CD4-positive, alpha-beta T cell treated with Interferon gamma for 1 hour (primary cell): Measurements from ENCODE around the gene DENND1A.
"Not testable (repeated sequence)": the region's sequence is repeated elsewhere in the genome, so short reads cannot be mapped to it uniquely, and the experiment has no call there.

Experiments
- DNase-seq: peaks from one replicate; pipeline ENCODE4 v3.0.0-alpha.2; 2020

Gene DENND1A

DNA sequence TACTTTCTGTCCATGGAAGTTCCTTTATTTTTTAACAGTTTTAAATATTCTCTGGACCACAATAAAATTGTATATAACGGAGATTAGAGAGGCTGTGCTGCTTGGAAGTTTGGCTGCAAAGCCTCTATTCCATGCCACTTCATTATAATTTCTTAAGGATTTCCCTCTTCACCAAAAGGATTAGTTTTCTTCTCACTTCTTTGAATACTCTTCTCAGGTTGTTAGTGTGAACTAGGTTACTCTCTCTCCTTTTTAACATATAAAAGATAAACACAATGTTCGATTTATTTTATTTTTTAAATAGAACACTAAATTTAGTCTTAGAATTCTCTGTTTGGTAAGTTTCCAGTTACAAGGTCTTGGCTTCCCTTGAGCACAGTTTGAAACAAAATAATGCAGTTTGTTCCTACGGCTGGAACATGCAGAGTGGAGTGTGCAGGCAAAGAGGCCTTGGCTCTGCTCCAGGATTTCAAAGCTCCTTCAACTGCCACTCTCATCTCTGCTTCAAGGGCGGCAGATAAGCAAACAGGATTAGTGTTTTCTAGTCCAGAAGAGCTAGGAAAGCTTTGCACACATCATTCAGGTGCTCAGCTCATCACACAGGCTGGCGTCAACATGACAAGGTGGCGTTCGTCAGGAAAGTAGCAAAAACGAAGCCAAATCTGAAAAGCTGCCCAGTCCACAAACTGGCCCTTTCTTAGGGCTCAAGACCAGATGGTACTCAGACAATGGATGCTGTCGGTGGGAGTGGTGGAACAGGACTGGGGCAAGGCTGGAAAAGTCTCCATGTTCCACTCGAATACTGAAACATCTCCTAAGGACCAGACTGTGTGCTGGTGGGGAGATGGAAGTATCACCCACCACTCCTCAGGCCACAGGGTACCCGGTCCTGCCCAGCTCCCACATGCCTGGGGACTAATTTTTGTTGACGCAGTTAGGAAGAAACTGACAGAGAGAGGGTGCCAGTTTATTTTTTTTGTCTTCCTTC is 287.3 kb downstream of the DENND1A start:
- no peak for DNase-seq

DNA sequence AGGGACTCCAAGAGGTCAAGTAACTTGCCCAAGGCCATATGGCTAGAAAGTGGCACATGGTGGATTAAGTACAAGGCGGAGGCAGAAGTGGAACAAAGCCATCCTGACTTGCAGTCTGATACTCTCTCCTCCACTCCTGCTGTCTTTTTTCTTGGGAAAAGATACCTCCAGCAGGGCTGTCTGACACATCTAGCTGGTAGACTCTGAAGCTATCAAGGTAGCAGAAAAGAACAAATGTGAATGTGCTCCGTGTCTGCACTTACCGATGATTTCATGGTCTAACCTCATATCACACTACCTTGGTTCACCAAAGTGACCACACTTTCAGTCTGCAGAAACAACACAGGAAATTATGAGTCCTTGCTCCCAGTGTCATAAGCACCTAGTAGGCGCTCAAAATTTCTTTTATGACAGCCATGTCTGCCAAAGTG is 289.1 kb downstream of the DENND1A start:
- DNase-seq = no peak

DNA sequence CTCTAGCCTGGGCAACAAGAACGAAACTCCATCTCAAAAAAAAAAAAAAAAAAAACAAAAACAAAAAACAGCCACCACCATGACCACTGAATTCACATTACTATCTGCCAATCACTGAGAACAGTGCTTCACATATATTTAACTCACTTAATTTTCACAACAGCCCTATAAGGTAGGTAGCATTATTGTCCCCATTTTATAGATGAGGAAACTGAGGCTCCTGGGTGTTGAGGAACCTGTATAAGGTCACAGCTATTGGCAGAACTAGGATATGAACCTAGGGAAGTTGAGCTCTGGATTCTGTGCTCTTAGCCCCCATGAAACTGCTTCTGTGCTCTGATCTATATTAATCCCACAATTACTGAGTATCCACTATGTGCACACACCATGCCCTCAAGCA is 290.2 kb downstream of the DENND1A start:
- no peak for DNase-seq

DNA sequence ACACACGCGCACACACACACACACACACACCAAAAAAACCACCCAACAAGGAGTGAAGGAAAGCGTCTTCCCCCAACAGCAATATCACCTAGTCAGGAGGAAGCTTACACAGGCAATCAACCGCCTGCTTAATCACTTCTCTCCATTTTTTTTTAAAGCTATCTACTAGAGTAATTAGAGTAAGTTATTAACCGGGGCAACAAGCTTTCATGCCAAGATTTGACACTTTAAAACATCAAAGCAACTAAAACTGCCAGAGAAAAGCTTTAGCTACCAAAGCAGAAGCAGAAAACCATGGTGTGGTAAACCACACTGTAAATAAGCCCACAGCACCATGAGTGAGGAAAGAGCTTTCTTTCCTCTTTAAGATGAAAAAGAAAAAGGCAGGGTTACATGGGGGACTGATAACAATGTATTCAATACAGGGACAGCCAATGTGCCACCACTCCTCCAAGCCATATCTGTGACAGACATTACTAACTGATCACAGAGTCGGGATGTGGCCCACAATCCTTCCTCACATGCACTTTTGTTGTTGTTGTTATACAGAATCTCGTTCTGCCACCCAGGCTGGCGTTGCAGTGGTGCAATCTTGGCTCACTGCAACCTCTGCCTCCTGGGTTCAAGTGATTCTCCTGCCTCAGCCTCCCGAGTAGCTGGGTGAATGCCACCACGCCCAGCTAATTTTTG is 291.8 kb downstream of the DENND1A start:
- no peak for DNase-seq

DNA sequence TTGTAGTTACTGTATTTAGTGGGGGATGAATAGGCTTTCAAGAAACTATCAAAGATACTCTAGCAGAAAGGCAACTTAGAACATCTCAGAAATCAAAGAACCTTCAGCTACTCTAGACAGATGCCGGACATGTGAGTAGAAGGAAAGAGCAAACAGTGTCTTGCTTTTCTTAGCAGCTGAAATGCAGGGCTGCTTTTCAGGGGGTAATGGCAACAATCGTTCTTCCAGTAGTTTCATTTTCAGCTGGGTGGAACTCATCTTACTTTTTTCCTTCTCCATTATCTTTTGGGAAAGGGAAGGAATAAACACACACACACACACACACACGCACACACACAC is 292.4 kb downstream of the DENND1A start:
- DNase-seq = no peak

DNA sequence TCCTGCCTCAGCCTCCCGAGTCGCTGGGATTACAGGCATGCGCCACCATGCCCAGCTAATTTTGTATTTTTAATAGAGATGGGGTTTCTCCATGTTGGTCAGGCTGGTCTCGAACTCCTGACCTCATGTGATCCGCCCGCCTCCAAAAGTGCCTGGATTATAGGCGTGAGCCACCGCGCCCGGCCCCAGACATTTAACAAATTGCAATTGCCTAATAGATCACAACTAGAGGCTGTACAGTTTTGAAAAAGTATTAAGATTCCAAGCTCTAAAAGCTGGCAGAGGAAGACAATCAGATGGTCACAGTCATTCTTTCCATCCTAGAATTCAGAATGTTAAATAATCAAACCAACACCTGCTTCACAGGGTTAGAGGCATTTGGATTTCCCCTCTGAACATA is 293.1 kb downstream of the DENND1A start:
- DNase-seq = not testable (repeated sequence)

DNA sequence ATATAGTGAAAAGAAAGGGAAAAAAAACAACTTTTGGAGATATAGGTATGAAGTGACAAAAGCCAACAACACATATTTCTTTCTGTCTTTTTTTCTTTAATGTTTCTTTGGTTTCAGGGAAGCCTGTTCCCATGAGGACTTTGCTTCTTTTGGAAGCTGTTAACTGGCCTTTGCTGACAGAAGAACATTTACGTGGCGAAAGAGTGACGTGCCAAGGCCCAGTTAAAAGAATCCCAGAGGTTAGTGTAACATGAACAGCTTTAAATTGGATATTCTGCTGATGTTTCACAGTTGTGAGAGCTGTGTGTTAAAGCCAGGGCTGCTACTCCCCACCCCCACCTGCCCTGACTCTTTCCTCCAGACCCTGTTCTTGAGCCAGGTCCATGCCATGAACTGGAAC is 298.1 kb downstream of the DENND1A start:
- no peak for DNase-seq

DNA sequence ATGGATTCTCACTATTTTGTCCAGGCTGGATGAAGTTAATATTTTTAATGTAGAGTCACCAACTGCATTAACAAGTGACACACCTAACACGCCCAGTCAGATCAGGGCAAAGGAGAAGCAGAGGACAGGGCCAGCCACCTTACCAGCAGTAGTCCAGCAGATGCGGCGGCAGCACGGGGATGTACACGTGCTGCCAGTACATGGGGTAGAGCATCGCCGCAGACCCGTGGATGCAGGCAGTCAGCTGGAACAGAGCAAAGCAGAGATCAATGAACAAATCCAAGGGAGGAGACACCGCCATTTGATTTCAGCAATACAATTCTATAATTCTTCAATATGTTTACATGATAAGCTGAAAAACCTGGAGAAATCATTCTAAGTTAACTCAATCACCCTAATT is 299.7 kb downstream of the DENND1A start:
- DNase-seq = no peak

DNA sequence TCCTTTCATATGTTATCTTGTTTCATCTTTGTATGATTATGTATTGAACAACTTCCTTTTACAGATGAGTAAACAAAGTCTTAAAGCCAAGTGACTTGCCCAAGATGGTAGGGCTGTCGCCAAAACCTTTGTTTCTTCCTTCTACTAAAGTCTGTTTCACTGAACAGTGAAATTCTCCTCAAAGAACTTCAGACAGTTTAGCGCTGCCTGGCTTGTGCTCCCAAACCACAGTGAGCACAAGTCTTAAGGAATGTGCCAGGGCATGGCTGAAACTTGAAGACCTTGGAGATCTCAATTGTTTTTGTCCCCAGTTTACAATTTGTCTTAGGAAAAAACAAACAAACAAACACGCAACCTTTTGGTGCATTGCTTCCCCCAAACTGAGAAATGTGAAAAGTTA is 300.4 kb downstream of the DENND1A start:
- DNase-seq = no peak

DNA sequence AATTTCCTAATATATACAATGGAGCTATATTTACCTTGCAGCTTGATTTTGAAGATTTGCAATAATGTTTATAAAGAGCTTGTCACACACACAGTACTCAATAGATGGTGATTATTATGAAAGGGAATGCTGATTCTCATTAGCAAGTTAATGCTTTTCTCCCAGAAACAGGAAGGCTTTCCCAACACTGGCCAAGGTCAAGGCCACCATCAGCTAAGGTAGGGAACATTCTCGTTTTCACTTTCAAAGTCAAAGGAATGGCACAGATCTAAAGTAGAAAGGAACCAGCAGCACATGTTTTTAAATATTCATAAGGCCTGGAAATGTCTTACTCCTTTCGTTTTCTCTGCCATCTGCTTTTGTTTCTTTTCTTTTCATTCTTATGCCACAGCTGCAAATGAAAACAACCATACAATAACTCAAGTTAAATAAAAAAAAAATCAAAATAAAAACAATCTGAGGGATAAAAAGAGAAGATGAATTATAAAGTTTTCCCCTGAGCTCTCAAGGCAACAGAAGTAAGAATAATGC is 307.1 kb downstream of the DENND1A start:
- no peak for DNase-seq

DNA sequence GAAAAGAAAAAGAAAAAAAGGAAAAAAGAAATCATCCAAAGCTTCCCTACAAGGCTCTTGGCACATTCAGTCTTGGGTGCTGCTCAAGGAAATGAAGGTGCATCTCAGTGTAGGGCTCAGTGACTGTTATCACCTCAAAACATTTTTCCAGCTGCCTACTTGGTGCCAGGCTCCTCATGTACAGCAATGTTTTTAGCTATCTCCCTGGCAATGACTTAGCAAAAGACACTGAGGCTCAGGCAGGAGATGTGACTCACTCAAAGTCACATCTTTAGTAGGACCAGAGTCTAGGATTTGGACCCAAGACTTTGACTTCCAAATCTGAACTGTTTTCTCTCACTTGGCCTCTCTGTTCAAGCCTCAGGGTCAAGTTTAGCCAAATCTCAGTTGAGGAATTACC is 309.7 kb downstream of the DENND1A start:
- DNase-seq = no peak

DNA sequence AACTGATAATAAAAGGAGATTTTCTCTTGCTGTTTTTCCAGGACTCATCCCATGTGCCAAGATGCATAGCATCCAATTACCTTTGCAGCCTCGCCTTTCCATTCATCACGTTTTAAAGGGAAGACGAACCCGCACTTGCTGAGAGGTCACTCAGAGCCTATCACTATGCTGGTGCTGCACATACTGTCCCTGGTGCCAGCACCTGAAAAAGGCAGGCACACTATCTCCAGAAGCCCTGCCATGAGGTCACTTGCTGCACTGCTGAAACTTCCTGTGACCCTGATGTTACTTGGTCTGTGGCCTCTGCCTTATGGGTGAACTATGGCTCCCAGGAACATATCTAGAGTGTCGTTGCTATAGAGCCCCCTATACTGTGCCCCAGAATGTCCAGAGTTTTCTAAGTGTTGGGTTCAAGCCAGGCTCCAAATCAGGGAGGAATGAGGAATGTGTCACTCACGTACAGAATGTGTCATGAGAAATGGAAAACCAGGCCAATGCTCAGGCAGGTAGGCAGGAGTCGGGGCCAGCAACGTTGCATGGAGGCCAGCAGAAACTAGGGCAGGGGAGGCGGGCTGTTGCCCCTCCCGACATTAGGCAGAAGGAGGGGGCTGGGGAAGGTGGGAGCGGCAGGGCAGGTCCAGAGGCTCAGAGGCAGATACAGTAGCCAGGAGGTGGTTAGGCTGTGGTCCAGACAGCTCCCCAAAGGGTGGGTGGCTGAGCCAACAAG is 311.8 kb downstream of the DENND1A start:
- DNase-seq = no peak

DNA sequence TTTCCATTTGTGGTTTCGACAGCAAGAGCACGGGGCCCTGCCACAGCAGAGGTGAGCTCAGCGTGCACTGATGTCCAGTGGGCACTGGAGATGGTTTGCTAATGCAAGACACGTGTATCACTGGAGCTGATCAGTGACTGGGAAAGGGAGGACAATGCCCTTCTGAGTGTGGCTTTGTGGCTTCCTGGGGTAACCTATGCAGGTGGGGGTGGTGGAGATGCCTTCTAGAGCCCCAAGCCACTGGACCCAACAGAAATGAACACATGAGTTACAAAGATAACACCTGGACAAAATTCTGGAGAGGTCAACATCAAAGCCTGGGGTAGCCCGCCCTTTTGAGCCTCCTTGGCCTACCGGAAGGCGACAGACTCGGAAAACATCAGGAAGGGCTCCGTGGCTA is 312.6 kb downstream of the DENND1A start:
- DNase-seq = no peak

DNA sequence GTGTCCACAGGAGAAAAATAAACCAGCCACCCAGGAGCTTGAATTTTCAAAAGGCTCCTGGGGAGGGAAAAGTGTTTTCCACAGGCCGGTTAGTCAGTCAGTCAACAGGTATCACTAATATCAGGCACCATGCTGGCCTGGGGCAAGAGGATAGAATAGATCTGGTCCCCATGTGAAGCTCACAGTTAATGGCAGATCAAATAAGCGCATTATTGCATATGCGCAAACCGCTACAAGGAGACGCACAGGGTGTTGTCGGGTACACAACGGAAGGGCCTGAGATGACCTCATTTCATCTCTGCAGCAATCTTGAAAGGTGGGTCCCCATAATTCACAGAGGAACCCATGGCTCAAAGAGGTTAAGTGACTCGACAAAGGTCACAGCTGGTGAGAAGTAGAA is 313.2 kb downstream of the DENND1A start:
- DNase-seq = no peak

DNA sequence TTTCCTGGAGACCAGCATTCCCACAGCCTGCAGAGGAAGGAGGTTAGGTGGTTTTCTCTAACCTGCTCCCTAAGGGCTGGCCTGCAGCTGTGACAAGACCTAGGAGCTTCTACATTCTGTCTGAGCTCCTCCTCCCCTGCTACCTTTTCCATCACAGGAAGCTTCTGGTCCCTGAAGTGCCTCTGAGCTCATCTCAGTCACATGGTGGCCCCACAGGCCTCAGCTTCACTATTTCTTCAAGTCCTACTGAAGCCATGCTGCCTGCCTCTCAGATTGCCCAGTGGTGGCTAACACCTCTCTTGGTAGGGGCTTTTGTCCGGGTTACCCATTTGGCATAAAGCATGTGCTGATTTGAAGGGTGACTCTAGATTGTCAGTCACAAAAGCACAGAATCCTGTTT is 314.5 kb downstream of the DENND1A start:
- no peak for DNase-seq

DNA sequence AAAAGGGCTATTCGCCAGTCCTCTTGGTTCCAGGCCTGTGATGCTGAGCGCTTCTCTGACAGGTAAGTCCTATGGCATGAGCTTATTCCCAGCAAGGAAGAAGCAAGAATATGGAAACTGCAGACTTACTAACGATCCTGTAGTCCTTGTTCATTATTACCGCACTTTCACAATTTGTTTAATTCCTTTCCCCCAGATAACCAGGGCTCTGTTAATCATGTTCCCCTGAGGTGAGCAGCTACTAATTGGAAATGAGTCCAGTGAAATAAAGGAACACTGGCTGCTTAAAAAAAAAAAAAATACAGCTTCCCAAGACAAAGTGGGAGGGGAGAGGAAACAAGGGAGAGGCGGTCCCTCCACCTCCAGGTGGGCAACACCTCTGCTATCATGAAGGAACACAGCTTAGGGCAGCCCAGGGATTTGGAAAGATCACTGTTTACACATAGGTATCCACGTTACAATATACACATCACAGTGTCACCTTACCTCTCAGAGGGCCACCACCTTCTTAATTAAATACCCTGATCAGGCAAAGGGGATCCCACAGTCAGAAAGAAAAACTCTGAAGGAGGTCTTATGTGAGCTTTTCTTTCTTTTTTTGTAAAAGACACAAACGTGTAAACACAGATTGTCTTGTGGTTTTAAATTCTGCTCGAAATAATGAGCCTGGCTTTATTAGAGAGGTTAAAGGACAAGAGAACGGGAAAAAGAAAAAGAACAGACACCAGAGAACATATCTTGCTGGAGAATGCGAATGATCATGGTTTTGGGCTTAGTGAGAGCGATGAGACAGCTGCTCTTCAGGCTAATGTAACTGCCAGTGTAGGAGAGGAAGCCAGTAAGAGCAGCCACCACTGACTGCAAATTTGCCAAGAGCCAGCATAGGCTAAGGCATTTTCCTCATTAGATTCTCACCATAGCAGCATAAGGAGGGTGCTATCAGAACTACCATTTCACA is 315.3 kb downstream of the DENND1A start:
- no peak for DNase-seq

DNA sequence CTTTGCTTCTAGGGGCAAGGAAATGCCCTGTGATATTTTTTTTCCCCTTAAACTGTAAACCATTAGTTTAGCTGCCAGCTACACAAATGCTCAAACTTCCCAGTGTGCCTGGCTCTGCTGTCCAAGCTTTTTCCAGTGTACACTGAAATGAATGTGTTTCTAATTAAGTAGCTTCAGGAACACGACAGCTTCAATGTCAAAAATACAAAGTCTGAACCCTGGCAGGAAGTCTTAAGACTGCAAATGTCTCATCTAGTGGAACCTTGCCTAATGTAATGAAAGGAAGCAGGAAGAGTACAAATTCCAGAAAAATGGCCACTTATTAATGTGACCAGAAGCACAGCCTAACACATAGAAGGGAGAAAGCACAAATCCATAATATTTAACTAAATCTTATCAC is 318.7 kb downstream of the DENND1A start:
- DNase-seq = no peak

DNA sequence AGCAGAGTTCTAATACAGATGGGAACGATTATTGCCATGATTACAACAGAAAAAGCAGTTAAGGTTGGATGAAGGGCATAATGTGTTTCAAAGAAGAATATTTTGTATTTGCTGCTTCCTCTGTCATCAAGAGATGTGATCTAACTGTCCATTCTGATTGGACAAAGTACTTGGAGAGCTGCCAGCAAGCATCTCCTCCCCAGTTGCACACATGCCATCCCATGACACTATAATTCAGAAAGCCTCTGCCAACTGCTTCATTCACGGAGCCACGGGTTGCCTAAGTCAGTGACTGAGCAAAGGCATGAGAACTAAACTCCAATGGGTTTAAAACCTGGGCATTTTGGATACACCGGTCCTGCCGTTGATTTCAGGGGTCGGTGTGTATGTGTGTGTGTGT is 320.1 kb downstream of the DENND1A start:
- no peak for DNase-seq

DNA sequence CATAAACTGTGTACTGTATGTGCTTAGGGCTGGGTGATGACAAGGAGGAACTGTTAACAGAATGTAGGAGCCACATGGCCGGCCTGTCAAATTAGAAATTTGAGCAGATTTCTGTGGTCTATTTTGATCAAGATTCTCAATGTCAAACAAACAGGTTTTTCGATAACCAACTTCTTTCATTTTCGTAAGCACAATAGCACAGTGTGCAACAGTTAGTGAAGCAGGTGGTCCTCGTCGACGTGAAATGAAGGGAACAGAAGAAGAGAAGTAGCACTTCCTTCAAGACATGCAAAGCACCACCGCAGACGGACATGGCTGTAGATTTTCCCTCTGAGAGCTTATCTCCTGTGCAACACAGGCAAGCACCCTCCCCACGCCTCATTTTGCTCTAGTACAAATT is 321.8 kb downstream of the DENND1A start:
- DNase-seq = peak; percentile 24

DNA sequence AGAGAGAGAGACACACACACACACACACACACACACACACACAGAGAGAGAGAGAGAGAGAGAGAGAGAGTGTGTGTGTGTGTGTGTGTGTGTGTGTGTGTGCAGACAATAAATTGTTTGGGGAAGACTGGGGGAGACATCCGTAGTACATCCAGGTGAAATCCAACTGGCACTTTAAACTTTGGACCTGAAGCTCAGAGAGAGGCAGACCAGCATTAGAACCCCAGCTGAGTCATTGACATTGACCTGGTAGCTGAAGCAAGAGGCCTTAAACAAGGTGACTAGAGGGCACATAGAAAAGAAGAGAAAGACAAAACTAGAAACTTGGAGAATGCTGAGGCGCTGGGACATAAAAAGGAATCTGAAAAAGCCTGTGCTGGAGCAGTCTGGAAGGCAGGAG is 322.4 kb downstream of the DENND1A start:
- no peak for DNase-seq

DNA sequence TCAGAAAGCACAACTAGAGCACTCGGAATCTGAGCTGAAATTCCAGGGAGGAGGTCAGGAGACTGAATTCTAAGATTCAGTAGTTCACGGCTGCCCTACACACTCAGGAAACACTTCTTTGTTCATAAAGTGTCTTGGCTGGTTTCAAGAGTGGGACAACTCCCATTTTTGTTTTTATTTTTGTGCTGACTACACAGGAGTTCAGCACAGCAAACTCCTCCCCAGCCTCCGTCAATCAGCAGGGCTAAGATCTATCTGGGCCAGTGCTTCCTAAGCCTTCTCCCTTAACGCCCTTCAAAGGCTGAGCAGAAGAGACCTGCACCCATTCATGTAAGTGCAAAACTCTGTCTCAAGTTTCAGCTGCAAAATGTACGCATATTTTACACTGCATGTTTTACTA is 323.8 kb downstream of the DENND1A start:
- DNase-seq = no peak

DNA sequence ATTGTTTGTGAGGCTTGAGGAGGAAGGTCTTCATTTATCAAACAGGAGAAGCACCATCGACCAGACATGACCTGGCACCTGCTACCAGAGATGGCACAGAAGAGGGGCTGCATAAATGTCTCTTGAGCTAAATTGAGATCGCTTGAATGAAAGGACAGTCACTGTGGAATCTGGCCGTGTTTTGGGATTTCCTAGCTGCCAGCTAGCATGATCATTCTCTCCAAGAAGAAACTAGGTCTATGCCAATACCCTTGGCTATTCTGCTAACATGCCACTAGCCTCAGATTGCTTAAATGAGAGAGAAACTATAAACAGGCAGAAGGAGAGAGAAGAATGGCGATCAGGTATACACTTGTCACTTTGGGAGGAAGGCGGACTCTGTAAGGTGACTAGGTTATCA is 324.6 kb downstream of the DENND1A start:
- DNase-seq = no peak
